ENCODE measurements around the gene UBE2H. TPM values are rescaled to one million over a fixed set of nuclear protein-coding genes. Genes with fewer than 3 reads are reported as not detected.

UBE2H gene
- total RNA-seq, 1 experiment from 2014 or later, result 58.0 TPM

DNA sequence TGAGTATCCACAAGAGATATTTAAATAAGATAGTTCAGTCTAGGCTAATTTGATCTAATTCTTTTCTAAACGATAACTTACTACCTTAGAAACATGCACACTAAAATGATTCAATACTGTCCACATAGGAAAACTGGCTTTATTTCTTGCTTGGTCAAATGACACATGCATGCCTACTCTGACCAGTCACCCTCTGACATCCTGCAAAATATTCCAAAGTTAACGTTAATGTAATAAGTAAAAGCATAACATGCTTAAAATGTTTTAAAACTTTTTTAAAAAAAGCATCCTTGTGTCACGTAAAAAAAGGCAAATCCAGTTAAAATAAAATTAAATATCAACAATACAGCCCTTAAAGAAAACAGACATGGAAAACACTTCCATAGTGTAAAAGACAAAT lies 70.2 kb downstream of the UBE2H start:
- no peak overlapping the region for H3K27ac ChIP-seq (ENCODE audit: low read length)
- H3K4me3 ChIP-seq (ENCODE audit: low read depth in 2 of 2, low read length in 2 of 2), result no peak overlapping the region
- BruUV-seq (replicated peaks), result no TSS peak
- TF ChIP-seq SIN3A (IDR thresholded peaks at IDR 0.05; ENCODE audit: borderline replicate concordance, insufficient read depth, low read depth, low read length), result no peak
- TF ChIP-seq, protein P1, sequence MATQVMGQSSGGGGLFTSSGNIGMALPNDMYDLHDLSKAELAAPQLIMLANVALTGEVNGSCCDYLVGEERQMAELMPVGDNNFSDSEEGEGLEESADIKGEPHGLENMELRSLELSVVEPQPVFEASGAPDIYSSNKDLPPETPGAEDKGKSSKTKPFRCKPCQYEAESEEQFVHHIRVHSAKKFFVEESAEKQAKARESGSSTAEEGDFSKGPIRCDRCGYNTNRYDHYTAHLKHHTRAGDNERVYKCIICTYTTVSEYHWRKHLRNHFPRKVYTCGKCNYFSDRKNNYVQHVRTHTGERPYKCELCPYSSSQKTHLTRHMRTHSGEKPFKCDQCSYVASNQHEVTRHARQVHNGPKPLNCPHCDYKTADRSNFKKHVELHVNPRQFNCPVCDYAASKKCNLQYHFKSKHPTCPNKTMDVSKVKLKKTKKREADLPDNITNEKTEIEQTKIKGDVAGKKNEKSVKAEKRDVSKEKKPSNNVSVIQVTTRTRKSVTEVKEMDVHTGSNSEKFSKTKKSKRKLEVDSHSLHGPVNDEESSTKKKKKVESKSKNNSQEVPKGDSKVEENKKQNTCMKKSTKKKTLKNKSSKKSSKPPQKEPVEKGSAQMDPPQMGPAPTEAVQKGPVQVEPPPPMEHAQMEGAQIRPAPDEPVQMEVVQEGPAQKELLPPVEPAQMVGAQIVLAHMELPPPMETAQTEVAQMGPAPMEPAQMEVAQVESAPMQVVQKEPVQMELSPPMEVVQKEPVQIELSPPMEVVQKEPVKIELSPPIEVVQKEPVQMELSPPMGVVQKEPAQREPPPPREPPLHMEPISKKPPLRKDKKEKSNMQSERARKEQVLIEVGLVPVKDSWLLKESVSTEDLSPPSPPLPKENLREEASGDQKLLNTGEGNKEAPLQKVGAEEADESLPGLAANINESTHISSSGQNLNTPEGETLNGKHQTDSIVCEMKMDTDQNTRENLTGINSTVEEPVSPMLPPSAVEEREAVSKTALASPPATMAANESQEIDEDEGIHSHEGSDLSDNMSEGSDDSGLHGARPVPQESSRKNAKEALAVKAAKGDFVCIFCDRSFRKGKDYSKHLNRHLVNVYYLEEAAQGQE (IDR thresholded peaks at IDR 0.05; ENCODE audit: insufficient read depth in 1 of 2, low read depth in 2 of 2, low read length in 1 of 2), result no peak
- TF ChIP-seq CTCF (IDR thresholded peaks at IDR 0.05), result no peak
- TF ChIP-seq TCF7L2 (IDR thresholded peaks at IDR 0.05; ENCODE audit: low read depth, low read length), result no peak
- no peak for TF ChIP-seq POLR2AphosphoS5 (IDR thresholded peaks at IDR 0.05; ENCODE audit: low read depth, low read length)
- H3K27me3 ChIP-seq (ENCODE audit: control insufficient read depth, insufficient read depth, low read length), result no peaks in the 10 kb centered on the region
- H3K9me3 ChIP-seq (ENCODE audit: control insufficient read depth, insufficient read depth, low read depth, low read length), result no peaks in the 10 kb centered on the region
- DNase-seq (ENCODE audit: low read depth, low spot score) (no peak), ATAC-seq (no peak)
- H3K4me1 ChIP-seq (ENCODE audit: control insufficient read depth, insufficient read depth, low read length), result no peaks in the 10 kb centered on the region; the same call in 1 of the 2 replicates
- in situ Hi-C loops (cut with HindIII; ENCODE audit: low pct_unique_long_range_greater_than_20kb, low sequenced_read_pairs) (no loop called here), intact Hi-C loops (cut with micrococcal nuclease; ENCODE audit: unreplicated experiment) (no loop called here)
- ChIA-PET POLR2A (no interaction called here), CTCF (no interaction called here)
- no peaks in the 10 kb centered on the region; the same call in 1 of the 2 replicates for H3K36me3 ChIP-seq (ENCODE audit: control insufficient read depth, insufficient read depth, low read length)

DNA sequence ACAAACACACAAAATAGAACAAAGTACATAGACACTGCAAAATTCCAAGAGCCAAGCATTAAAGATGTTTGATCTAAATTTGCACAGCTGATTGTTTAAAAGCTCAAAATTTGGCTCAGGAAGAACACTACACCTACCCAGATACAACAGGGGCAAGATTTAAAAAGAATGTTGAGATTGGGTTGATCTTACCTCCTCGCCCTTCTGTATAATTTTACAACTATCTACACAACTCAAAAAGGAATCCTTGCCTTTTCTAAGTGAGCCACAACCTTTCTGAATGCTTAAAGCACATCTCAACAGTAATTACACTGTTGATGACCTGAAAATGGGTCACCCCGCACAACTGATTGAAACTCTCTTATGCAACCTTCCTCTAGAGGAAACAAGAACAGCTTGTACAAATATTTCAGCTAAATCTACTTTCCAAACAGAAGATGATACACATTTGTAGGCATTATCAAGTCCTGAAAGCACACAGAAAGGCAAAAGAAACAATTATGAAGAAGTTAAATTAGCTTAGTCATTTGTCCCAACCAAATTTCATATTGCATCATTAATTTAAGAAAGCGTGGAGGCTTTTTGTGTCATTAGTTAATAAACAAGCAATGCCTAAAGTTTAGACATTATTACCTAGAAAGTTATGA lies 75.5 kb downstream of the UBE2H start:
- no TSS peak for BruUV-seq (replicated peaks)
- Histone ChIP-seq H3K4me1 (ENCODE audit: control insufficient read depth, insufficient read depth, low read length) (peaks cover 3% of the 10 kb centered on the region; the same call in 1 of the 2 replicates), H3K36me3 (ENCODE audit: control insufficient read depth, insufficient read depth, low read length) (no peaks in the 10 kb centered on the region; the same call in 1 of the 2 replicates), H3K27ac (ENCODE audit: low read length) (no peak overlapping the region), H3K9me3 (ENCODE audit: control insufficient read depth, insufficient read depth, low read depth, low read length) (no peaks in the 10 kb centered on the region), H3K27me3 (ENCODE audit: control insufficient read depth, insufficient read depth, low read length) (no peaks in the 10 kb centered on the region), H3K4me3 (ENCODE audit: low read depth in 2 of 2, low read length in 2 of 2) (no peak overlapping the region)
- ATAC-seq (no peak), DNase-seq (ENCODE audit: low read depth, low spot score) (no peak)
- ChIA-PET CTCF (no interaction called here), POLR2A (interaction anchor here (0.6 kb wide), 1 partner anchor 18 kb away, joined by 3 read pairs; no protein-coding TSS in a partner anchor)
- no peak for TF ChIP-seq POLR2AphosphoS5 (IDR thresholded peaks at IDR 0.05; ENCODE audit: low read depth, low read length)
- TF ChIP-seq SIN3A (IDR thresholded peaks at IDR 0.05; ENCODE audit: borderline replicate concordance, insufficient read depth, low read depth, low read length), result no peak
- TF ChIP-seq TCF7L2 (IDR thresholded peaks at IDR 0.05; ENCODE audit: low read depth, low read length), result no peak
- no peak for TF ChIP-seq CTCF (IDR thresholded peaks at IDR 0.05)
- TF ChIP-seq, protein P1 (IDR thresholded peaks at IDR 0.05; ENCODE audit: insufficient read depth in 1 of 2, low read depth in 2 of 2, low read length in 1 of 2), result no peak
- in situ Hi-C loops (cut with HindIII; ENCODE audit: low pct_unique_long_range_greater_than_20kb, low sequenced_read_pairs), result no loop called here
- intact Hi-C loops (cut with micrococcal nuclease; ENCODE audit: unreplicated experiment), result no loop called here

Measured in Panc1 (cell line).